ENCODE measurements around the gene TMOD2. TPM values are rescaled to one million over a fixed set of nuclear protein-coding genes. Genes with fewer than 3 reads are reported as not detected.

The TMOD2 gene
- total RNA-seq, 1 donor from 2014 or later: 16.1 TPM

GRCh38 chr15:51864408-51865056 lies 113.1 kb downstream of the TMOD2 start:
- ATAC-seq (no peak), DNase-seq (no peak)
- no peak for TF ChIP-seq CTCF (IDR thresholded peaks at IDR 0.05)
- no peaks in the 10 kb centered on the region for H3K27me3 ChIP-seq
- H3K9me3 ChIP-seq: no peaks in the 10 kb centered on the region
- H3K36me3 ChIP-seq: peaks cover 53% of the 10 kb centered on the region
- no peak overlapping the region for H3K27ac ChIP-seq
- intact Hi-C loops (cut with DNase I): no loop called here
- no peak overlapping the region for H3K4me3 ChIP-seq
- peaks cover 2% of the 10 kb centered on the region for H3K4me1 ChIP-seq

- H3K27ac ChIP-seq: no peak overlapping the region
- no peaks in the 10 kb centered on the region for H3K27me3 ChIP-seq
- no peak for DNase-seq
- peaks cover 2% of the 10 kb centered on the region for H3K4me1 ChIP-seq
- no peak for TF ChIP-seq CTCF (IDR thresholded peaks at IDR 0.05)
- peaks cover 60% of the 10 kb centered on the region for H3K36me3 ChIP-seq
- ATAC-seq: no peak
- intact Hi-C loops (cut with DNase I): no loop called here
- H3K4me3 ChIP-seq: no peak overlapping the region
- H3K9me3 ChIP-seq: no peaks in the 10 kb centered on the region
Observed at GRCh38 chr15:51865317-51865716, 113.9 kb downstream of the TMOD2 start.

Other genes starting within 250 kb of the TMOD2 start
- gene DMXL2, start 128.8 kb upstream of the TMOD2 start, total RNA-seq: 55.2 TPM
- 0.17 TPM for gene SCG3, start 70.1 kb upstream of the TMOD2 start, total RNA-seq
- gene LYSMD2, start 13.9 kb upstream of the TMOD2 start, total RNA-seq: 20.6 TPM
- gene TMOD3, start 78.1 kb downstream of the TMOD2 start, total RNA-seq: 78.4 TPM
- gene LEO1, start 220.2 kb downstream of the TMOD2 start, total RNA-seq: 13.2 TPM

All from upper lobe of right lung (tissue), 1 donor.